Pancreas (tissue), 10 donors: ENCODE data around the gene IGSF23. TPM values are rescaled to one million over a fixed set of nuclear protein-coding genes. Genes with fewer than 3 reads are reported as not detected.
A peak's percentile ranks its signal among the peaks of the same experiment; 100 is the strongest.

Experiments
- ATAC-seq, 4 donors: fragments of 200-7000 bp; cut with Tn5 transposase; one replicate each; pipeline versions ENCODE4 v1.8.0 to v1.9.1; 2020; ENCODE audit warnings: mild to moderate bottlenecking in 4 of 4, moderate library complexity in 4 of 4
- DNase-seq, 6 donors: peaks; one replicate each; pipeline ENCODE4 v3.0.0-alpha.2; 2020
- FAIRE-seq: peaks from 2 replicates; lab custom pipeline; 2012; peaks lifted over from hg19 to GRCh38; lab: Jason Lieb, UNC
- H3K27ac ChIP-seq, 4 donors: fragments of 200-600 bp; sonication (generic); 1 replicate in 3 of 4; 2 replicates in 1 of 4; pipeline versions ENCODE4 v1.5.0 to v1.8.0; 2020
- H3K27me3 ChIP-seq, 4 donors: fragments of 200-600 bp; one replicate each; pipeline ENCODE4 v1.8.0; 2021
- H3K36me3 ChIP-seq, 3 donors: fragments of 200-600 bp; sonication (generic) in 1 of 3; one replicate each; pipeline versions ENCODE4 v1.5.0 to v1.8.0; 2020 to 2021
- H3K4me1 ChIP-seq, 3 donors: fragments of 200-600 bp; one replicate each; pipeline ENCODE4 v1.8.0; 2021
- H3K4me3 ChIP-seq, 4 donors: fragments of 200-600 bp; sonication (generic) in 2 of 4; one replicate each; pipeline versions ENCODE4 v1.5.0 to v1.8.0; 2020 to 2021
- H3K9me3 ChIP-seq, 4 donors: fragments of 200-600 bp; one replicate each; pipeline ENCODE4 v1.8.0; 2021
- WGBS, 2 donors: extraction: QIAGEN DNeasy Blood & Tissue Kit; methylation state at CpG; one replicate each; pipeline ENCODE4 v1.1.7; 2013; 5-methylcytosine and 5-hydroxymethylcytosine counted together
- intact Hi-C, 3 donors: fragments of 100-400 bp; cut with DNase I; formaldehyde crosslinking; loops; one replicate each; pipeline versions ENCODE4 v1.11.1 to v1.14.2; 2022
- polyA plus RNA-seq, 2 donors: library from polyadenylated mRNA; stranded (reverse); fragments of 200-250 nt; gene quantifications; one replicate each; pipeline ENCODE4 v1.2.3, GENCODE V29; 2013
- total RNA-seq, 6 donors: library from RNA; stranded (reverse); fragmentation: NEBNext Ultra II Directional in 4 of 6; extraction: Animal tissue kit (Norgen Biotek cat#: 25700) in 4 of 6; gene quantifications; one replicate each; pipeline versions ENCODE4 v1.2.1 to v1.2.4, GENCODE V29; 2021 to 2023
- TF ChIP-seq, protein P1 (sequence below), 4 donors: fragments of 200-600 bp; sonication (generic) in 3 of 4; IDR thresholded peaks; one replicate each; pipeline versions ENCODE4 v1.5.0 to v1.8.0; 2021; ENCODE audit warnings: antibody characterized with exemption in 4 of 4
- donor health status: healthy with polysubstance abuse.
- donor health status: DM: no; HTN: no; CAD: no; lungs with moderate emphysema.
- donor health status: DM: no; HTN: no; CAD: no.
- donor health status: control.
- donor health status: control.
- donor health status: Bipolar disorder and iron deficiency.
- donor health status: DM: yes; HTN: yes; CAD: no.
- donor health status: DM: no; HTN: no; CAD: no.
- donor health status: DM: no; HTN: no; CAD: no.
- donor health status: DM: yes; HTN: yes; CAD: no.

The IGSF23 gene
- total and polyA plus RNA-seq, 8 donors, result 0.43 to 1.3 (median 1.2) TPM

DNA sequence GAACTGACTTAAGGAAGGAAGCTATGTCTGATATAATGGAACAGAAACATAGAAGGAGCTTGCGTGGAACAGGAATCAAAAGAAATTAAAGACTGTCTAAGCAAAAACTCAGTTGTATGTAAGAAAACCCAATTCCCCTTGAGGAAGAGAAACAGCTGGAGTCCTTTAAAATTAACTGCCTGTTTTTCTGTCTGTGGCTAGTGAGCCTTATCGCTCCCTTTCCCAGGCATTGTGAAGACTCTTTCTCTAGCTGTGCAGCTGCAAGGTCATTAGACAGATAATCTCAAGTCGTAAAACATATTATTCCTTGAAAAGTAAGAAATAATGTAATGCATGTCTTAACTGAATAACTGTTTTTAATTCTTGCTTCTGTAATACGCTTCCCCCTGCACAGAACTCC, 39.7 kb upstream of the IGSF23 start:
- FAIRE-seq, result no peak
- 64 to 75% methylated on average over 4 of the region's 4 CpGs for WGBS, 2 donors

GRCh38 chr19:44574186-44574950, 39.0 kb upstream of the IGSF23 start:
- FAIRE-seq (no peak), ATAC-seq (no peak), DNase-seq (no peak)
- Histone ChIP-seq H3K4me1 (no peaks in the 10 kb centered on the region), H3K4me3 (no peak overlapping the region), H3K27ac (no peak overlapping the region), H3K27me3 (no peaks in the 10 kb centered on the region), H3K36me3 (no peaks in the 10 kb centered on the region), H3K9me3 (no peaks in the 10 kb centered on the region)
- WGBS, 2 donors, result 70 to 72% methylated on average over 8 of the region's 8 CpGs
- TF ChIP-seq, protein P1, sequence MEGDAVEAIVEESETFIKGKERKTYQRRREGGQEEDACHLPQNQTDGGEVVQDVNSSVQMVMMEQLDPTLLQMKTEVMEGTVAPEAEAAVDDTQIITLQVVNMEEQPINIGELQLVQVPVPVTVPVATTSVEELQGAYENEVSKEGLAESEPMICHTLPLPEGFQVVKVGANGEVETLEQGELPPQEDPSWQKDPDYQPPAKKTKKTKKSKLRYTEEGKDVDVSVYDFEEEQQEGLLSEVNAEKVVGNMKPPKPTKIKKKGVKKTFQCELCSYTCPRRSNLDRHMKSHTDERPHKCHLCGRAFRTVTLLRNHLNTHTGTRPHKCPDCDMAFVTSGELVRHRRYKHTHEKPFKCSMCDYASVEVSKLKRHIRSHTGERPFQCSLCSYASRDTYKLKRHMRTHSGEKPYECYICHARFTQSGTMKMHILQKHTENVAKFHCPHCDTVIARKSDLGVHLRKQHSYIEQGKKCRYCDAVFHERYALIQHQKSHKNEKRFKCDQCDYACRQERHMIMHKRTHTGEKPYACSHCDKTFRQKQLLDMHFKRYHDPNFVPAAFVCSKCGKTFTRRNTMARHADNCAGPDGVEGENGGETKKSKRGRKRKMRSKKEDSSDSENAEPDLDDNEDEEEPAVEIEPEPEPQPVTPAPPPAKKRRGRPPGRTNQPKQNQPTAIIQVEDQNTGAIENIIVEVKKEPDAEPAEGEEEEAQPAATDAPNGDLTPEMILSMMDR (IDR thresholded peaks at IDR 0.05), result no peak
- intact Hi-C loops, result loop anchor here in 1 of 3 donors (5.0 kb wide), 1 partner anchor 83 kb away; no protein-coding TSS in a partner anchor

More for the DNA sequence above, 39.7 kb upstream of the IGSF23 start:
- TF ChIP-seq, protein P1 (IDR thresholded peaks at IDR 0.05), result no peak
- intact Hi-C loops, result loop anchor here in 1 of 3 donors (5.0 kb wide), 1 partner anchor 84 kb away; no protein-coding TSS in a partner anchor
- ATAC-seq, result no peak
- DNase-seq, result no peak
- Histone ChIP-seq H3K4me3 (no peak overlapping the region), H3K4me1 (no peaks in the 10 kb centered on the region), H3K27me3 (no peaks in the 10 kb centered on the region), H3K9me3 (no peaks in the 10 kb centered on the region), H3K36me3 (no peaks in the 10 kb centered on the region), H3K27ac (no peak overlapping the region)

DNA sequence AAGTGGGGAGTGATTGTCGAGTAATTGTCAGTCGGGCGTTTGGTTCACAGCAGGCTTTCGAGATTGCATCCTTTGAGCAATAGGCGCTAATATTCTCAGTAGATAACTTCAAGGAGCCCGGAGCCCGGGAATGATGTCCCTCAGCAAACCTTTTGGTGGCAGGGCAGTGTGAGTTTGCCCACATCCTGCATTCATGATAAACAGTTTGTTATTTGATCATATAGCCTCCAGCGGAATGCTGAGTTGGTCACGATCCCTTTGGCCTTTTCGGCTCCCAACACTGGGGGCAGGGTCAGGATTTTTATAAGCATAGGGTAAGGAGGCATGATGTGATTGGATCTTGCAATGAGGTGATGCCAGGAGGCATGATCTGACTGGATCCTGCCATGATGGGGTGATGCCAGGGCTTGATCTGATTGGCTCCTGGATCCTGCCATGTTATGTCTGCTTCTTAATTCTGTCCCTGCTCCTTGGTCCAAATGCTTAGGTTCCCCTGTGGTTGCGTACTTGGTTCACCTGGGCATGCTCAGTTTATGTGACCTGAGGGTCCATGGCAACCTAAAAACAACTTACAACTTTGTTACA, 38.2 kb upstream of the IGSF23 start:
- DNase-seq (no peak), FAIRE-seq (no peak), ATAC-seq (no peak)
- Histone ChIP-seq H3K9me3 (no peaks in the 10 kb centered on the region), H3K27ac (no peak overlapping the region), H3K27me3 (no peaks in the 10 kb centered on the region), H3K4me3 (no peak overlapping the region), H3K4me1 (no peaks in the 10 kb centered on the region), H3K36me3 (no peaks in the 10 kb centered on the region)
- 72 to 88% methylated on average over 11 of the region's 11 CpGs for WGBS, 2 donors
- intact Hi-C loops, result loop anchor here in 1 of 3 donors (5.0 kb wide), 1 partner anchor 82 kb away; no protein-coding TSS in a partner anchor
- TF ChIP-seq, protein P1 (IDR thresholded peaks at IDR 0.05), result no peak

GRCh38 chr19:44576843-44577565, 36.4 kb upstream of the IGSF23 start:
- no peaks in the 10 kb centered on the region for H3K4me1 ChIP-seq
- ATAC-seq (peak; percentile 78 to 99 (median 94)), FAIRE-seq (no peak), DNase-seq (peak in 4 of 6 donors; percentile 27 to 53 (median 42))
- 56 to 65% methylated on average over 8 of the region's 8 CpGs for WGBS, 2 donors
- H3K36me3 ChIP-seq, result no peaks in the 10 kb centered on the region
- no peak overlapping the region for H3K4me3 ChIP-seq
- H3K27ac ChIP-seq, result no peak overlapping the region
- TF ChIP-seq, protein P1 (IDR thresholded peaks at IDR 0.05), result peak; percentile 34 to 57 (median 56)
- intact Hi-C loops, result loop anchor here in 1 of 3 donors (5.0 kb wide), 1 partner anchor 80 kb away; no protein-coding TSS in a partner anchor
- no peaks in the 10 kb centered on the region for H3K27me3 ChIP-seq
- H3K9me3 ChIP-seq, result no peaks in the 10 kb centered on the region
